Fibroblast of skin of right quadriceps (primary cell): ENCODE data around the gene RETREG3.
"Not testable (repeated sequence)": the region's sequence is repeated elsewhere in the genome, so short reads cannot be mapped to it uniquely, and the experiment has no call there.

Experiments used
- DNase-seq: peaks from one replicate; pipeline ENCODE4 v3.0.0-alpha.2; 2013

Gene RETREG3

GRCh38 chr17:42609814-42610801, 934 bp upstream of the RETREG3 start:
- DNase-seq: not testable (repeated sequence)

- no peak for DNase-seq
Measured at GRCh38 chr17:42608305-42609181, 631 bp downstream of the RETREG3 start.

- DNase-seq: no peak
Measured at GRCh38 chr17:42607769-42608168, 1.4 kb downstream of the RETREG3 start.

- no peak for DNase-seq
Measured at GRCh38 chr17:42603318-42603717, 5.9 kb downstream of the RETREG3 start.

GRCh38 chr17:42598905-42599304, 10.3 kb downstream of the RETREG3 start:
- no peak for DNase-seq

- DNase-seq: no peak
Measured at GRCh38 chr17:42596386-42596785, 12.8 kb downstream of the RETREG3 start.

GRCh38 chr17:42591411-42591810, 17.8 kb downstream of the RETREG3 start:
- no peak for DNase-seq

GRCh38 chr17:42590886-42591285, 18.3 kb downstream of the RETREG3 start:
- DNase-seq: no peak

- DNase-seq: no peak
Measured at GRCh38 chr17:42586514-42587230, 22.5 kb downstream of the RETREG3 start.

- no peak for DNase-seq
Measured at GRCh38 chr17:42585353-42585752, 23.8 kb downstream of the RETREG3 start.

GRCh38 chr17:42584880-42585279, 24.3 kb downstream of the RETREG3 start:
- DNase-seq: no peak

GRCh38 chr17:42581744-42582270, 27.4 kb downstream of the RETREG3 start:
- DNase-seq: no peak

GRCh38 chr17:42579794-42580551, 29.2 kb downstream of the RETREG3 start:
- DNase-seq: no peak

- peak; percentile 70 for DNase-seq
Measured at GRCh38 chr17:42578282-42578869, 30.8 kb downstream of the RETREG3 start.

- DNase-seq: peak; percentile 91
Measured at GRCh38 chr17:42577532-42578281, 31.5 kb downstream of the RETREG3 start, which contains the start of gene PSMC3IP. PSMC3IP (minus strand) TSS chr17:42577729; CDS start chr17:42577686, 43 bp downstream.

- DNase-seq: no peak
Measured at GRCh38 chr17:42577140-42577531, 32.0 kb downstream of the RETREG3 start.

GRCh38 chr17:42574463-42574862, 34.7 kb downstream of the RETREG3 start:
- no peak for DNase-seq

GRCh38 chr17:42573095-42573494, 36.1 kb downstream of the RETREG3 start:
- DNase-seq: no peak

- DNase-seq: no peak
Measured at GRCh38 chr17:42571435-42572225, 37.5 kb downstream of the RETREG3 start.
